ENCODE results near the gene WDR55.

GRCh38 chr5:140633021-140633471 lies 31.7 kb upstream of the WDR55 start, which contains the start of gene CD14:
- TF ChIP-seq EP300 (IDR thresholded peaks at IDR 0.05; ENCODE audit: low read depth) (no peak), CTCF (IDR thresholded peaks at IDR 0.05) (peak in 2 of 5 experiments; percentile 5 to 33), POLR2AphosphoS5 (IDR thresholded peaks at IDR 0.05) (peak in 1 of 3 donors; percentile 25)
